ENCODE results near the gene LIF.

LIF gene

GRCh38 chr22:30292069-30292970, 45.8 kb upstream of the LIF start:
- no peak for DNase-seq (ENCODE audit: low read depth)
- H3K4me3 ChIP-seq (ENCODE audit: low read depth, low read length): no peak overlapping the region
- TF ChIP-seq, protein P1, sequence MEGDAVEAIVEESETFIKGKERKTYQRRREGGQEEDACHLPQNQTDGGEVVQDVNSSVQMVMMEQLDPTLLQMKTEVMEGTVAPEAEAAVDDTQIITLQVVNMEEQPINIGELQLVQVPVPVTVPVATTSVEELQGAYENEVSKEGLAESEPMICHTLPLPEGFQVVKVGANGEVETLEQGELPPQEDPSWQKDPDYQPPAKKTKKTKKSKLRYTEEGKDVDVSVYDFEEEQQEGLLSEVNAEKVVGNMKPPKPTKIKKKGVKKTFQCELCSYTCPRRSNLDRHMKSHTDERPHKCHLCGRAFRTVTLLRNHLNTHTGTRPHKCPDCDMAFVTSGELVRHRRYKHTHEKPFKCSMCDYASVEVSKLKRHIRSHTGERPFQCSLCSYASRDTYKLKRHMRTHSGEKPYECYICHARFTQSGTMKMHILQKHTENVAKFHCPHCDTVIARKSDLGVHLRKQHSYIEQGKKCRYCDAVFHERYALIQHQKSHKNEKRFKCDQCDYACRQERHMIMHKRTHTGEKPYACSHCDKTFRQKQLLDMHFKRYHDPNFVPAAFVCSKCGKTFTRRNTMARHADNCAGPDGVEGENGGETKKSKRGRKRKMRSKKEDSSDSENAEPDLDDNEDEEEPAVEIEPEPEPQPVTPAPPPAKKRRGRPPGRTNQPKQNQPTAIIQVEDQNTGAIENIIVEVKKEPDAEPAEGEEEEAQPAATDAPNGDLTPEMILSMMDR (conservative IDR thresholded peaks at IDR 0.05; ENCODE audit: low read depth, low read length): no peak

GRCh38 chr22:30291058-30291892, 44.7 kb upstream of the LIF start:
- no peak overlapping the region for H3K4me3 ChIP-seq (ENCODE audit: low read depth, low read length)
- TF ChIP-seq, protein P1 (conservative IDR thresholded peaks at IDR 0.05; ENCODE audit: low read depth, low read length): no peak
- DNase-seq (ENCODE audit: low read depth): no peak

DNA sequence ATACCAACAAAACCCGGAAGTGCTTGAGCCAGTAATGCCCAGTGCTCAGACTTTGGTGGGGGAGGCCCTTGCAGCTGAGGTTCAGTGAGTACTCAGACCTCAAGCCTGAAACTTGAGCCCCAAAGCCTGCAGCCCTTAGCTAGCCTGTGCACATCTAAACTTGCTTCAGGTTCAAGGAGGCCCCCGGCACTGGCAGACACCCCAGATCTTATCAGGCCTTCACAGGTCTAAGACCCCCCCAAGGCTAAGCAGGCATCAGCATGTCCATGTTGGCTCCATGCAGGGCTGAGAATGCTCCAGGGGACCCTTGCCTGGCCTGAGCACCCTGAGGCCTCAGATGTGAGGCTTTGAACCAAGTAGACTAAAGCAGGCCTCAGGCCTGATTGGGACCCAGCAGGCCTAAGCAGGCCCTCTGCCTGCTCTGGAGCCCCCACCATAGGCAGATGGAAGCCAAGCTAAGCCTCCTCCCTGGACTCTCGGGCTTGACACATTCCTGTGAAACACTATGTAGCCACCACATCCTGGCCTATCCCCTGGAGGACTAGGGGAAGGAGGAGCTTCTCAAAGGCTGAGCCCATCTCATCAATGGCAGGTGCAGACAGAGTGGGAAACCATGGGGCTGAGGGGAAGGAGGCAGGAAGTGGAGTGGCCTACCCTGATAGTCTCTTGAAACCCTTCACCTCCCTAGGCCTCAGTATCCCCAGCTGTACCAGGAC, 43.9 kb upstream of the LIF start:
- no peak overlapping the region for H3K4me3 ChIP-seq (ENCODE audit: low read depth, low read length)

DNA sequence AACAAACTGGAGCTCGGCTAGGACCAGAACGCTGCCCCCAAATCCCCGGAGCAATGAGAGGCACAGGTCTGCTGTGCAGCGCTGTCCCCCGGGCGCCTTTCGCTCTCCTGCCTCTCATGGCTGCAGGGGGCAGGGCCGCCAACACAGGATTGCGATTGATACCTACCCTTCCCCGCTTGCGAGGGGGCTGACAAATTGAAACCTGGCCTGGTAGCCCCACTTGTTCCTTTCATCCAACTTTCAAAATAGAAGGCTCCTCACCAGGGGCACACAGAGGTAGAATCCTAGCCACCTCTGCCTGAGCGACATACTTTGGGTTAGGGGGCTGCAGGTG, 43.4 kb upstream of the LIF start:
- no peak for DNase-seq (ENCODE audit: low read depth)
- TF ChIP-seq, protein P1 (conservative IDR thresholded peaks at IDR 0.05; ENCODE audit: low read depth, low read length): no peak

More for the DNA sequence above, 43.9 kb upstream of the LIF start:
- TF ChIP-seq, protein P1 (conservative IDR thresholded peaks at IDR 0.05; ENCODE audit: low read depth, low read length): no peak
- DNase-seq (ENCODE audit: low read depth): peak; percentile 86

GRCh38 chr22:30289141-30289979, 42.8 kb upstream of the LIF start, which contains the start of gene CASTOR1:
Gene CASTOR1 (minus strand): TSS chr22:30289505. CDS start chr22:30289497, 8 bp downstream.
- peak; percentile 99 for DNase-seq (ENCODE audit: low read depth)
- peak within 1 kb of the TSS; percentile 82 for H3K4me3 ChIP-seq (ENCODE audit: low read depth, low read length)
- TF ChIP-seq, protein P1 (conservative IDR thresholded peaks at IDR 0.05; ENCODE audit: low read depth, low read length): peak; percentile 0

More for the DNA sequence above, 43.4 kb upstream of the LIF start:
- H3K4me3 ChIP-seq (ENCODE audit: low read depth, low read length): peak overlapping the region; percentile 82

Measured in choroid plexus epithelial cell (primary cell).